Mesendoderm (in vitro differentiated cells): ENCODE measurements around the gene RALGAPB.

Experiments
- DNase-seq: peaks from one replicate; pipeline ENCODE4 v3.0.0; 2013
- H2AK5ac ChIP-seq: 2 replicates; pipeline ENCODE4 v1.6.1; 2013; ENCODE audit warnings: low read length, inconsistent platforms
- H2BK120ac ChIP-seq: 2 replicates; pipeline ENCODE4 v1.6.1; 2013; ENCODE audit warnings: low read depth, mild to moderate bottlenecking, low read length, moderate library complexity, mixed read lengths
- H2BK15ac ChIP-seq: replicated peaks from 2 replicates; pipeline ENCODE4 v1.6.1; 2013; ENCODE audit warnings: low read depth, mild to moderate bottlenecking, moderate library complexity
- H2BK5ac ChIP-seq: 2 replicates; pipeline ENCODE4 v1.6.1; 2013; ENCODE audit warnings: low read length, inconsistent platforms
- H3K18ac ChIP-seq: 2 replicates; pipeline ENCODE4 v1.6.1; 2013; ENCODE audit warnings: mild to moderate bottlenecking, low read length, mixed read lengths
- H3K23ac ChIP-seq: one replicate; pipeline ENCODE4 v1.6.1; 2013; ENCODE audit warnings: low read length
- H3K27ac ChIP-seq: 2 replicates; pipeline ENCODE4 v1.5.1; 2013; ENCODE audit warnings: low read depth, mild to moderate bottlenecking, inconsistent platforms, low read length, moderate library complexity
- H3K27me3 ChIP-seq: 2 replicates; pipeline ENCODE4 v1.6.1; 2013; ENCODE audit warnings: low read length, control low read depth, mild to moderate bottlenecking, inconsistent platforms; ENCODE audit not compliant: insufficient read depth, poor library complexity
- H3K36me3 ChIP-seq: 2 replicates; pipeline ENCODE4 v1.6.1; 2013; ENCODE audit warnings: low read length, inconsistent platforms; ENCODE audit not compliant: control insufficient read depth, insufficient read depth
- H3K4ac ChIP-seq: one replicate; pipeline ENCODE4 v1.6.1; 2013; ENCODE audit warnings: low read depth, mild to moderate bottlenecking, low read length, moderate library complexity
- H3K4me1 ChIP-seq: 2 replicates; pipeline ENCODE4 v1.6.1; 2013; ENCODE audit warnings: low read depth, low read length, inconsistent platforms; ENCODE audit not compliant: control insufficient read depth
- H3K4me2 ChIP-seq: 2 replicates; pipeline ENCODE4 v1.6.1; 2013; ENCODE audit warnings: low read length
- H3K4me3 ChIP-seq: 2 replicates; pipeline ENCODE4 v1.5.1; 2013; ENCODE audit warnings: mild to moderate bottlenecking, low read length
- H3K56ac ChIP-seq: one replicate; pipeline ENCODE4 v1.6.1; 2013; ENCODE audit warnings: low read length
- H3K79me1 ChIP-seq: 2 replicates; pipeline ENCODE4 v1.6.1; 2013; ENCODE audit warnings: low read length, inconsistent platforms
- H3K79me2 ChIP-seq: 2 replicates; pipeline ENCODE4 v1.6.1; 2013; ENCODE audit warnings: mild to moderate bottlenecking, low read length; ENCODE audit not compliant: control insufficient read depth, insufficient read depth
- H3K9ac ChIP-seq: 2 replicates; pipeline ENCODE4 v1.6.1; 2013; ENCODE audit warnings: low read length, inconsistent platforms
- H4K5ac ChIP-seq: one replicate; pipeline ENCODE4 v1.6.1; 2013; ENCODE audit warnings: low read length
- H4K8ac ChIP-seq: one replicate; pipeline ENCODE4 v1.6.1; 2013; ENCODE audit warnings: low read depth, mild to moderate bottlenecking, control low read depth, low read length, moderate library complexity
- WGBS: extraction: QIAGEN DNeasy Blood & Tissue Kit; methylation state at CpG from one replicate; pipeline ENCODE4 v1.1.7; 2013; ENCODE audit warnings: low lambda C conversion rate, missing lambda C conversion rate; ENCODE audit not compliant: insufficient coverage; ENCODE audit errors: extremely low coverage; 5-methylcytosine and 5-hydroxymethylcytosine counted together

The RALGAPB gene

DNA sequence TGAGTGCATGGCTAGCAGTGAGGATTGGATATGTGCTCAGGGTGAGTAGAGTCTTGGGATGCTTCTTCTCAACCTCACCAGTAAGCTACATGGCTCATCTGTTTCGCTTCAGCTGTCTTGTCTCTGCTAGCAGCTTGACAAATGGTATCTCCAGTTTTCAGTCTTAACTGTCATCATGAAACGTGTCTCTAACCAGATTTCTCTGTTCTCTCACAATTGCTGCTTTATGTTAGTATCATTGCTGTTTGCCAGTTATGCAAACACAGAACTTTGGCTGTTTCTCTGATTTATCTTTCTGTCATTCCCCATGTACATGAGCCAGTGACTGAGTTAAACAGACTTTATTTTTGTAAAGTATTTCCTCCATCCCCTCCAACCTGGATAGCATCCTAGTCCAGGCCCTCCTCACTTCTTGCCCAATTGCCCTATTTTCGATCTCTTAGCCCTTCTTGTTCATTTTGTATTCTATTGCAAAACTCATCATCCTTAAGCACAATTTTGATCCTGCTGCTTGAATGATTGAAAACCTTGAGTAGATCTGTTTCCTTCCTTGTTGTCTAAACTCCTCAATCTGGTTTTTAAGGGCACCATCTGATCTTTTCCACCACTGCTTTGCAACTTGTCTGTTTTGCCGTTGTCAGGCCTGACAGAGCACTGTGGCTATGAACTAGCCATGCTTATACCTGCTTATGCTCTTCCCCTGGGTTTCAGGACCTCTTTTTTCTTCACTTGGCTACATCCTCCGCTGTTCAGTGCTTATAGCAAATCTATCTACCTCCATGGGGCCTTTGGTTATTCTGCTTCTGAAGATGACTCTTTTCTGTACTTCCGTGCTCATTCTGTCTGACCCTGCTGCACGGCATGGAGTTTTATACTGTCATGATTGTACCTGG is 70.6 kb downstream of the RALGAPB start:
- Histone ChIP-seq H4K5ac (no peak overlapping the region), H3K27ac (no peak overlapping the region), H3K18ac (no peak overlapping the region), H2BK5ac (no peak overlapping the region), H3K4me3 (no peak overlapping the region), H3K56ac (no peak overlapping the region), H3K4me1 (no peaks in the 10 kb centered on the region), H2BK120ac (no peak overlapping the region), H3K23ac (no peak overlapping the region), H3K27me3 (no peaks in the 10 kb centered on the region), H2AK5ac (no peak overlapping the region), H2BK15ac (no peak overlapping the region), H3K36me3 (peaks cover 2% of the 10 kb centered on the region), H3K79me1 (no peaks in the 10 kb centered on the region), H3K4me2 (no peak overlapping the region), H3K79me2 (no peaks in the 10 kb centered on the region), H4K8ac (peak overlapping the region; percentile 86), H3K9ac (no peak overlapping the region), H3K4ac (no peak overlapping the region)
- DNase-seq = no peak
- no CpG with 5 or more reads among the region's 7 CpGs for WGBS

DNA sequence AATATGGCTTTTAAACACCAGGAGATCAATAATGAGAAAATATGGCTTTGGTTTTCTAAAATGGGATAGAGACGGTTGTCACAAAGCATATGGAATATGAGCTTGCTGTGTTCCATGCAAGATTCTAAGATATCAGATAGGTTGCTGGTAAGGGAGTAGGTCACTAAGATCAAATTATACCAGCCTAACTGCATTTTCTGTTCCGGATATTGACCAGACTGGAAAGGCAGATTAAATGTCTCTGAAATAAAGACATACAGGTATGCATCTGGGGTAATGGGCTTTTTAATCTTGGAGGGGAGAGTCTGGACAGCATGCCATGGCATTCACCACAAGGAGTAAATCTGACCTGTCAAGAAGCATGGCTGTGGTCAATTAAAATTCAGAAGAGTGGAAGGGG is 73.1 kb downstream of the RALGAPB start:
- WGBS = no CpG with 5 or more reads among the region's 2 CpGs
- Histone ChIP-seq H4K5ac (no peak overlapping the region), H3K56ac (no peak overlapping the region), H2BK120ac (no peak overlapping the region), H3K4me3 (no peak overlapping the region), H3K27me3 (no peaks in the 10 kb centered on the region), H2AK5ac (no peak overlapping the region), H3K36me3 (peaks cover 1% of the 10 kb centered on the region), H3K18ac (no peak overlapping the region), H3K27ac (no peak overlapping the region), H3K4me1 (no peaks in the 10 kb centered on the region), H3K79me1 (no peaks in the 10 kb centered on the region), H3K4me2 (no peak overlapping the region), H3K23ac (no peak overlapping the region), H3K79me2 (no peaks in the 10 kb centered on the region), H3K4ac (no peak overlapping the region), H2BK5ac (no peak overlapping the region), H2BK15ac (no peak overlapping the region), H3K9ac (no peak overlapping the region), H4K8ac (no peak overlapping the region)
- no peak for DNase-seq

DNA sequence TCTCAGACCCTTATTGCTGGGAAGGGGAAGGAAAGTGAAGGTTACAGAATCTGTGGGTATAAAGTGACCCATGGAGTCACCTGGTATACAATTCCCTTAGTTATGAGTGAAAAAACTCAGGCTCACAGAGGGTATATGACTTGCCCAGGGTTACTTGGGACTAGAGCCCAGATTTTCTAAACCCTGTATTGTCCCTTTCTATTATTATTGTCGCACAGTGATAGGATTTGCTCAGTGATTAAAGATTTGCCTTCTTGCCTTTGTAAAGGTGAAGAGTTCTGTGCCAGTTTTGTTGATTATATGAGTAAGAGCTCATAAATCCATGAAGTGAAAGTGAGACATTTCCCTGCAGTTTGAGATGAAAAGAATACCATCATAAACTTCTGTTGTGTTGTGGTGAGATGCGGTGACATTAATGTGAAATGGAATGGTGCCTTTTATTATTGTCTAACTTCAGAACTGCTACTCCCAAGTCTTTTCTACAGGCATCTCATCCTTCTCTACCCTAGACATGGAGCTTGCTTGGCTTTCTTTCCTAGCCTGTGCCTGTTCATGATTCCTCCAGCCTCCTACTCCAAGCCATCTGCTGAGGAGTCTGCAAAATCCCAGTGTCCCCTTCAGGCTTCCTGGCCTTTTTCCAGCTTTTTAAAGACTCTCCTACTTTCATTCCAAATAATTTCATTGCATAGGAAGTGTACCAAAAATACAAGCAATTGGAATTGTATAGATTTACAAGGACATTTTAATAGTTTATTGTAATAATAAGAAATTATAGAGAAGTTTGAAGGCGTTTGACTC is 74.8 kb downstream of the RALGAPB start:
- no peak overlapping the region for H3K4ac ChIP-seq
- no peak overlapping the region for H2AK5ac ChIP-seq
- H3K79me1 ChIP-seq = no peaks in the 10 kb centered on the region
- H3K79me2 ChIP-seq = no peaks in the 10 kb centered on the region
- H3K36me3 ChIP-seq = peaks cover 3% of the 10 kb centered on the region
- H3K9ac ChIP-seq = no peak overlapping the region
- H4K5ac ChIP-seq = no peak overlapping the region
- H3K4me1 ChIP-seq = no peaks in the 10 kb centered on the region
- no peak overlapping the region for H2BK5ac ChIP-seq
- H3K56ac ChIP-seq = no peak overlapping the region
- no peak overlapping the region for H3K4me3 ChIP-seq
- no peak overlapping the region for H2BK15ac ChIP-seq
- H4K8ac ChIP-seq = no peak overlapping the region
- H3K27ac ChIP-seq = no peak overlapping the region
- no peak overlapping the region for H3K18ac ChIP-seq
- H3K23ac ChIP-seq = no peak overlapping the region
- no peak overlapping the region for H2BK120ac ChIP-seq
- no peaks in the 10 kb centered on the region for H3K27me3 ChIP-seq
- DNase-seq = no peak
- no peak overlapping the region for H3K4me2 ChIP-seq
- WGBS = 100% methylated on average over 1 of the region's 3 CpGs

DNA sequence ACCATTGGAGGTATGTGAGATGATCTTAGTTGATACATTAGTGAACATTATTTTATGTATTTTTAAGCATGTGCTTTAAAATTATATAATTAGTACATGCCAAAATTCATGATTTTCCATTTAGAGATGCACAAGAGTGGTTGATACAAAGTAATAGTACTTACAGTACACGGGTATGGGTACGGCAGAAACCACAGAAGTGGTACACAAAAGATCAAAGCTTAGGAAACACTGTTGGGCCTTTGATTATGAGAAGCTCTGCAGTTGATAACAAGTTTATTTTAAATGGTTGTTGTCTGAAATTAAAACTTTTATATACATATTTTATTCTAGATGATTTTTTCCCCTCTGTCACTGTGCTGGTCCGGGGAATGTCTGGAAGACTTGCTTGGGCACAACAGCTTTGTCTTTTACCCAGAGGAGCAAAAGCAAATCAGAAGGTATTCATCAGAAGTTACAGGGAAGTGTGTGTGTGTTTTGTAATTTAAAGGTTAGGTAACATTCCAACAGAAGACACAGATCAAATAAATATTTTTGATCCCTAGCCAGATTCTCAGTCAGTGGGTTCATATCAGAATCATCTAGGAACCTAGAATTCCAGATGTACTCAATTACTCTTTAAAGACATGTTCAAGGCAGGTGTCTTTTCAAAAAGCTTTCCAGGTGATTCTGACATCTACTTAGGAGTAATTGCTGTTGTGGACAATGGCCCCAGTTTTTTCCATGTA is 75.9 kb downstream of the RALGAPB start:
- H4K5ac ChIP-seq = no peak overlapping the region
- no peaks in the 10 kb centered on the region for H3K79me1 ChIP-seq
- H3K36me3 ChIP-seq = peaks cover 2% of the 10 kb centered on the region
- no peak overlapping the region for H3K4ac ChIP-seq
- H3K18ac ChIP-seq = no peak overlapping the region
- DNase-seq = no peak
- no peak overlapping the region for H2BK5ac ChIP-seq
- no peak overlapping the region for H3K56ac ChIP-seq
- no peaks in the 10 kb centered on the region for H3K27me3 ChIP-seq
- H3K79me2 ChIP-seq = no peaks in the 10 kb centered on the region
- no peak overlapping the region for H3K23ac ChIP-seq
- H2AK5ac ChIP-seq = no peak overlapping the region
- no peak overlapping the region for H2BK120ac ChIP-seq
- H3K27ac ChIP-seq = no peak overlapping the region
- H3K4me1 ChIP-seq = peaks cover 3% of the 10 kb centered on the region
- H4K8ac ChIP-seq = no peak overlapping the region
- no CpG with 5 or more reads among the region's 3 CpGs for WGBS
- no peak overlapping the region for H3K9ac ChIP-seq
- H2BK15ac ChIP-seq = no peak overlapping the region
- H3K4me2 ChIP-seq = no peak overlapping the region
- H3K4me3 ChIP-seq = no peak overlapping the region

DNA sequence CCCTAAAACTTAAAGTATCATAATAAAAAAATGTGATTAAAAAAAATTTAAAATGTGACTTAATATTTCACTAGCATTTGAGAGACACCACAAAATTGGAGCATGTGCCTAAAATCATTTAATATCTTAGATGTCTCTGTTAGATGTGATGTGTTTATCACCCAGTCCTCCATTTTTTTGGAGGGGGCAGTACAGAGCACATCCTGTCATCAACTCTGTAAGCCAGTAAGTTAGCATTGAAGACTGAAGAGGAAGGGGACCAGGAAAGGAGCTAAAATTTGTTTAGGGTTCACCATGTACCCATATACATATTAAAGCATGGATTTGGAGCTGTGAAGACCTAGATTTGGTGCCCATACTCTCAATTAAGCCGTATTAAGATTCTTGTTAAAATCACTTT is 77.6 kb downstream of the RALGAPB start:
- Histone ChIP-seq H3K79me1 (no peaks in the 10 kb centered on the region), H3K4ac (no peak overlapping the region), H2AK5ac (no peak overlapping the region), H3K36me3 (peaks cover 2% of the 10 kb centered on the region), H3K4me3 (no peak overlapping the region), H3K23ac (no peak overlapping the region), H3K4me1 (peaks cover 3% of the 10 kb centered on the region), H3K56ac (no peak overlapping the region), H3K4me2 (no peak overlapping the region), H3K27ac (no peak overlapping the region), H4K8ac (no peak overlapping the region), H3K9ac (no peak overlapping the region), H2BK15ac (no peak overlapping the region), H3K27me3 (no peaks in the 10 kb centered on the region), H4K5ac (no peak overlapping the region), H2BK5ac (no peak overlapping the region), H3K79me2 (no peaks in the 10 kb centered on the region), H2BK120ac (no peak overlapping the region), H3K18ac (no peak overlapping the region)
- DNase-seq = peak; percentile 39
- WGBS = no CpG with 5 or more reads among the region's 1 CpG
